Muscle layer of colon (tissue), 2 donors: ENCODE measurements around the gene RPS6KA2.
A peak's percentile ranks its signal among the peaks of the same experiment; 100 is the strongest.

ENCODE experiments used
- H3K27ac ChIP-seq: one replicate; pipeline ENCODE4 v1.7.0; 2013; ENCODE audit warnings: low read depth, mild to moderate bottlenecking, low read length, moderate library complexity
- H3K27me3 ChIP-seq, 2 donors: one replicate each; pipeline ENCODE4 v1.7.0; 2013; ENCODE audit warnings: low read length in 2 of 2, mild to moderate bottlenecking in 2 of 2; ENCODE audit not compliant: insufficient read depth in 2 of 2, control insufficient read depth in 1 of 2
- H3K36me3 ChIP-seq: one replicate; pipeline ENCODE4 v1.7.0; 2013; ENCODE audit warnings: mild to moderate bottlenecking, low read length; ENCODE audit not compliant: insufficient read depth
- H3K4me1 ChIP-seq: one replicate; pipeline ENCODE4 v1.7.0; 2013; ENCODE audit warnings: mild to moderate bottlenecking, low read length; ENCODE audit not compliant: insufficient read depth
- H3K4me3 ChIP-seq, 2 donors: one replicate each; pipeline ENCODE4 v1.7.0; 2013; ENCODE audit warnings: low read length in 2 of 2, low read depth in 1 of 2, mild to moderate bottlenecking in 1 of 2, moderate library complexity in 1 of 2
- H3K9ac ChIP-seq: one replicate; pipeline ENCODE4 v1.7.0; 2013; ENCODE audit warnings: low read length
- H3K9me3 ChIP-seq: one replicate; pipeline ENCODE4 v1.7.0; 2013; ENCODE audit warnings: mild to moderate bottlenecking, low read length
- donor health status: abdominal sarcoma.
- donor health status: Adenocarcinoma of cecum.

The RPS6KA2 gene

DNA sequence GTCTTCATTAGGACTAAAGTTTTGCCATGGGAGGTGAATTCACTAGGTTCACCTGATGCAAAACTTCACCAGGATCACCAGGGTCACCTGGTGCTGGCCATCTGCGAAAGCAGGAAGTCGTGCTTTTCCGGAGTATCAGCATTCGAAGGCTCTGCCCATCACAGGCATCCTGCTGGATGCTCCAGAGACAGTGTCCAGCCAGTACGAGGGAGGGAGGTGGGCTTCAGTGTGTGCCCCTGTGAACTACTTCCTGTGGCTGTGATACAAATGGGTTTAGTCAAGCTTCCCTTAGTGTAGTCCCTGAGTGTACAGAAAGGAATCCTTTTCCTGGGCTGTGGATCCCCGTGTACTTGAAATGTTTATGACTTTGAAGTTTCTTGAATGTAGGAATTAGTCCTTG is 3.4 kb upstream of the RPS6KA2 start:
- Histone ChIP-seq H3K4me1 (peaks cover 10% of the 10 kb centered on the region), H3K27me3 (peaks cover 0 to 5% of the 10 kb centered on the region in 2 donors), H3K27ac (no peak overlapping the region), H3K9ac (no peak overlapping the region), H3K4me3 (no peak overlapping the region), H3K9me3 (no peaks in the 10 kb centered on the region), H3K36me3 (no peaks in the 10 kb centered on the region)

- Histone ChIP-seq H3K4me3 (no peak overlapping the region), H3K9ac (no peak overlapping the region), H3K9me3 (no peaks in the 10 kb centered on the region), H3K36me3 (no peaks in the 10 kb centered on the region), H3K27me3 (peaks cover 0 to 5% of the 10 kb centered on the region in 2 donors), H3K27ac (no peak overlapping the region), H3K4me1 (peaks cover 10% of the 10 kb centered on the region)
Observed at GRCh38 chr6:166629628-166630027, 2.6 kb upstream of the RPS6KA2 start.

- Histone ChIP-seq H3K9ac (peak overlapping the region; percentile 41), H3K27me3 (peaks cover 0 to 5% of the 10 kb centered on the region in 2 donors), H3K36me3 (no peaks in the 10 kb centered on the region), H3K27ac (peak overlapping the region; percentile 84), H3K9me3 (no peaks in the 10 kb centered on the region), H3K4me1 (peaks cover 10% of the 10 kb centered on the region), H3K4me3 (peak overlapping the region; percentile 65 to 66)
Observed at GRCh38 chr6:166627875-166628801, 1.1 kb upstream of the RPS6KA2 start.

DNA sequence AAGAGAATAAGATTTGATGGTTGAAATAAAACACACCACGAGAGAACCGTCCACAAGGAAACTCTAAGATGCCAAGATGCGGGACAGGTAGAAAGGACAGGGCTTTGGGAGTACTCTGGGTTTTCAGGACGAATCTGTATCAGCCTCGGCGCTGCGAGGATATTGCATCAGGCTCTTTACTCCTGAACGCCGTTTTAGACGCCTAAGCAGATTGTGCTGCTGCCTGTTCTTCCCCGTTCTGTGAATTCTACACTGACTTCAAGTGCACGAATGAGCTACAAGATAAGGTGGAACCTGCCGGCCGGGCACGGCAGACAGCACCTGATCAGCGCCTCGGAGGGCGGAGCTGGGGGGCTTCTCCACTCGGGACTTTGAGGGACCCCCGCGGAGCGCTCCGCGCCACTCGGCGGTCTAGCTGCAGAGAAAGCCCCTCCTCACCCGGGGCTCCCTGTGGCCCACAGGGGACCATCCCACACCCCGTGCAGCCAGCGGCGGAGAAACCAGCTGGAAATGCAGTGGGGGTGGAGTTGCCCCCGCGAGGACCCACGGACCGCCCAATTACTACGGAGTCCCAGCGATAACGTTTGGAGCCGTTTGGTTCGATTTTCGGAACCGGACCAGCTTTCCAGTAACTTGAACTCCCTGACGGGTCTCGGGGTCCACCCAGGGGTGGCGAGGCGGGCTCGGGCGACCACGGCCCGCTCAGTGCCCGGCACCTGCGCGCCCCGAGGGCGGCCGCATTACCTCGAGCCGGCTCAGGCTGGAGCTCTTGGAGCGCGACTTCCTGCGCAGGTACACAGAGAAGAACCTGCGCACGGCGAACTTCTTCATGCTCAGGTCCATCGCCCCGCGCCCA is 646 bp downstream of the RPS6KA2 start:
- no peaks in the 10 kb centered on the region for H3K36me3 ChIP-seq
- H3K27ac ChIP-seq: no peak overlapping the region
- peak overlapping the region; percentile 24 for H3K9ac ChIP-seq
- H3K4me1 ChIP-seq: peaks cover 10% of the 10 kb centered on the region
- no peaks in the 10 kb centered on the region for H3K9me3 ChIP-seq
- peaks cover 0 to 5% of the 10 kb centered on the region in 2 donors for H3K27me3 ChIP-seq
- H3K4me3 ChIP-seq: peak overlapping the region; percentile 70 to 71

DNA sequence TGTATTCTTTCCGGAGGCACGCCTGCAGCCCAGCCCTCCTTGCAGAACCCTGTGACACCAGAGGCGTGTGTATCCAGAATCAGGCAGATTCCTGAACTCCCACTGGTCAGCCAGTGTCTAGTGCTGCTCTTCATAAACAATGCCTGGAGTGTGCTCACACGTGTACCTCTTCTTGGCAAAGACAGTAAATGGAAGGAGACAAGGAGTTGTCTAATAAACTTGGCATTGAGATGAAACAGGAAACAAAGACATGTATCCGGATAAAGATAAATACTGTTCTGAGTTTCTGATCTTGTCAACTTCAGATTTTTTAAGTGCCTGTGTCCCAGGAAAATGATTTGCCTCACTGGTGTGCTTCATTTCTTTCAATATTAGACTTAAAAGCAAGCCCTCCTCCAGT is 1.7 kb downstream of the RPS6KA2 start:
- Histone ChIP-seq H3K4me3 (no peak overlapping the region), H3K27me3 (peaks cover 0 to 5% of the 10 kb centered on the region in 2 donors), H3K9me3 (no peaks in the 10 kb centered on the region), H3K9ac (no peak overlapping the region), H3K27ac (no peak overlapping the region), H3K36me3 (no peaks in the 10 kb centered on the region), H3K4me1 (peaks cover 18% of the 10 kb centered on the region)

DNA sequence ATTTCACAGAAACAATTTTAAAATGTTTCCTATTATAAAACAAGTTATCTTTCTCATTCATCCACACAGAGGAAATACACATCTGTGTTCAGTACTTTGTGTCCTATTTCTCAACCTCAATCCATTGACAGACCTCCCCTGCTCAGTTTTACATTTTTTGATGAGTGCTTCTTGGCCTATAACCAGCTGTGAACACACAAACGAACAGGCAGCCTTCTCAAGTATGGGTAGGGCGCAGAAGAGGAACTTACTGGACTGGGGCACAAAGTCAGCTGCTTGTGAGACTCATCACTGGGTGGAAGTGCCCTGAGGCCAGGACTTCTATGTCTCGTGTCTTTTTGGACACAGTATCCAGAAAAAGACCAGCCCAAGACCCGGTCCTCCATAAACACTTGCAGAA is 2.8 kb downstream of the RPS6KA2 start:
- H3K27me3 ChIP-seq: peaks cover 0 to 5% of the 10 kb centered on the region in 2 donors
- no peak overlapping the region for H3K9ac ChIP-seq
- peaks cover 29% of the 10 kb centered on the region for H3K4me1 ChIP-seq
- no peak overlapping the region for H3K27ac ChIP-seq
- no peak overlapping the region for H3K4me3 ChIP-seq
- no peaks in the 10 kb centered on the region for H3K9me3 ChIP-seq
- no peaks in the 10 kb centered on the region for H3K36me3 ChIP-seq

DNA sequence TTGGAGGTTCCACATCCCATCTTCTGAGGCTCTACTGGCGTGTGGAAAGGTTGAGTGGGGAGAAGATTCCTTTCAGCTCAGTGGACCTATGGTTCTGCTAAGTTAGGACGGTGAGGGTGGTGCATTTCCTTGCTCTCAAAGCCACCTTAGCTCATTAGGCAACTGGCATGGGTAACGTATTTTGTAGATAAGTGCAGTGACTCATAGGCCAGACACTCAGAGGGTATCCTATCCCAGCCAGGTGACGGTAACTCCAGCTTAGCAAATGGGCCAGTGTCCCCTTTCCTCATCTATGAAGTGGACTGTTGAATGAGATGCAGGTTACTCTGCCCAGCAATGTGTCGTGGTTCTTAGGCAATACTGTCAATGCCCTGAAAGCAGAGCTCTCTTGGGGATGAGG is 3.7 kb downstream of the RPS6KA2 start:
- H3K27ac ChIP-seq: no peak overlapping the region
- H3K27me3 ChIP-seq: peaks cover 0 to 5% of the 10 kb centered on the region in 2 donors
- no peak overlapping the region for H3K9ac ChIP-seq
- no peaks in the 10 kb centered on the region for H3K36me3 ChIP-seq
- no peak overlapping the region for H3K4me3 ChIP-seq
- H3K9me3 ChIP-seq: no peaks in the 10 kb centered on the region
- H3K4me1 ChIP-seq: peaks cover 23% of the 10 kb centered on the region

- Histone ChIP-seq H3K9ac (no peak overlapping the region), H3K4me1 (peaks cover 20% of the 10 kb centered on the region), H3K36me3 (no peaks in the 10 kb centered on the region), H3K27me3 (peaks cover 0 to under 1% of the 10 kb centered on the region in 2 donors), H3K27ac (no peak overlapping the region), H3K4me3 (no peak overlapping the region), H3K9me3 (no peaks in the 10 kb centered on the region)
Observed at GRCh38 chr6:166621114-166621540, 5.9 kb downstream of the RPS6KA2 start.

- H3K27ac ChIP-seq: no peak overlapping the region
- no peak overlapping the region for H3K9ac ChIP-seq
- no peaks in the 10 kb centered on the region for H3K27me3 ChIP-seq
- no peak overlapping the region for H3K4me3 ChIP-seq
- H3K9me3 ChIP-seq: no peaks in the 10 kb centered on the region
- no peaks in the 10 kb centered on the region for H3K36me3 ChIP-seq
- H3K4me1 ChIP-seq: peaks cover 20% of the 10 kb centered on the region
Observed at GRCh38 chr6:166620478-166621113, 6.5 kb downstream of the RPS6KA2 start.

DNA sequence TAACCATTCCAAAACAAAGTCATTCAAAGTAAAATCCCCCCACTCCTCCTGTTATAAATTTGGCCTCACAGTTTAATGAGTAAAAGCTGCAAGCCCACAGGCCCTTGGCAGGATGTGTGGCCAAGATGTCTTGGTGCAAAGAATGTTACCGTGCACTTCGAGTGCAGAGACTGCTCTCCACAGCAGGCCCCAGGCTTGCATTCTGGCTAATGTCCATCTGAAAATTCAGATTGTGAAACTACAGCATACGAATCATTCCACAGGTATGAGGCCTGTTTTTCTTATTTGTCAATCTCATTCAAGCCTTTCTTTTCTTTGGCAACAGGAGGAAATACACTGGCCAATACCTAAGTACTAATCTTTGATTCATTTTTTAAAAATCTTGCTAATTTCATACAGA is 7.1 kb downstream of the RPS6KA2 start:
- Histone ChIP-seq H3K27me3 (no peaks in the 10 kb centered on the region), H3K36me3 (no peaks in the 10 kb centered on the region), H3K9me3 (no peaks in the 10 kb centered on the region), H3K9ac (no peak overlapping the region), H3K4me3 (no peak overlapping the region), H3K4me1 (peaks cover 20% of the 10 kb centered on the region), H3K27ac (no peak overlapping the region)
